NCI-H2196 treated with DMSO at 0.1 percent for 48 hours (cell line): ENCODE measurements around the gene DEFB128.
A peak's percentile ranks its signal among the peaks of the same experiment; 100 is the strongest.
"Not testable (repeated sequence)": the region's sequence is repeated elsewhere in the genome, so short reads cannot be mapped to it uniquely, and the experiment has no call there.

Experiments
- DNase-seq: peaks from one replicate; lab custom pipeline; 2025; ENCODE audit not compliant: unreplicated experiment; lab: John Stamatoyannopoulos, UW

DEFB128 gene

GRCh38 chr20:189611-190010 lies at the start of gene DEFB128:
DEFB128 (minus strand) TSS chr20:189711; CDS start chr20:189623, 88 bp downstream.
- no peak for DNase-seq

- DNase-seq = no peak
Observed at GRCh38 chr20:237929-238328, 48.4 kb upstream of the DEFB128 start.

GRCh38 chr20:237489-237888 lies 48.0 kb upstream of the DEFB128 start:
- DNase-seq = no peak

- DNase-seq = no peak
Observed at GRCh38 chr20:235891-236290, 46.4 kb upstream of the DEFB128 start.

- DNase-seq = no peak
Observed at GRCh38 chr20:227439-228105, 38.1 kb upstream of the DEFB128 start.

GRCh38 chr20:226958-227357 lies 37.4 kb upstream of the DEFB128 start, which contains the start of gene DEFB129:
DEFB129 (plus strand) TSS chr20:227258; CDS start chr20:227289, 31 bp downstream.
- DNase-seq = no peak

GRCh38 chr20:225879-226278 lies 36.4 kb upstream of the DEFB128 start:
- not testable (repeated sequence) for DNase-seq

GRCh38 chr20:221258-221830 lies 31.8 kb upstream of the DEFB128 start:
- DNase-seq = no peak

- DNase-seq = peak; percentile 2
Observed at GRCh38 chr20:219290-220115, 30.0 kb upstream of the DEFB128 start.

- no peak for DNase-seq
Observed at GRCh38 chr20:217266-217665, 27.8 kb upstream of the DEFB128 start.

- no peak for DNase-seq
Observed at GRCh38 chr20:215796-216195, 26.3 kb upstream of the DEFB128 start.

- DNase-seq = no peak
Observed at GRCh38 chr20:214383-214782, 24.9 kb upstream of the DEFB128 start.

- no peak for DNase-seq
Observed at GRCh38 chr20:210809-211502, 21.4 kb upstream of the DEFB128 start.

GRCh38 chr20:208942-209566 lies 19.5 kb upstream of the DEFB128 start:
- peak; percentile 14 for DNase-seq

- DNase-seq = not testable (repeated sequence)
Observed at GRCh38 chr20:203630-204029, 14.1 kb upstream of the DEFB128 start.

GRCh38 chr20:199996-200395 lies 10.5 kb upstream of the DEFB128 start:
- no peak for DNase-seq

- no peak for DNase-seq
Observed at GRCh38 chr20:198225-198624, 8.7 kb upstream of the DEFB128 start.

GRCh38 chr20:187733-188132 lies 1.8 kb downstream of the DEFB128 start:
- DNase-seq = no peak

GRCh38 chr20:184288-184687 lies 5.2 kb downstream of the DEFB128 start:
- DNase-seq = no peak

- no peak for DNase-seq
Observed at GRCh38 chr20:168876-169275, 20.6 kb downstream of the DEFB128 start.

- DNase-seq = no peak
Observed at GRCh38 chr20:164618-165017, 24.9 kb downstream of the DEFB128 start.
